H9 (cell line): ENCODE measurements around the gene DRD5. TPM values are rescaled to one million over a fixed set of nuclear protein-coding genes. Genes with fewer than 3 reads are reported as not detected.
"Not testable (repeated sequence)": the region's sequence is repeated elsewhere in the genome, so short reads cannot be mapped to it uniquely, and the experiment has no call there.

ENCODE experiments used
- DNase-seq: peaks from one replicate; pipeline ENCODE4 v3.0.0-alpha.2; 2017
- H2AFZ ChIP-seq: one replicate; pipeline ENCODE4 v1.6.1; 2013; ENCODE audit warnings: mild to moderate bottlenecking, low read length, control low read depth, moderate library complexity
- H2AK5ac ChIP-seq: 2 replicates; pipeline ENCODE4 v1.6.1; 2013; ENCODE audit warnings: low read length, control low read depth, mixed read lengths; ENCODE audit not compliant: insufficient read length
- H2BK120ac ChIP-seq: one replicate; pipeline ENCODE4 v1.6.1; 2013; ENCODE audit warnings: low read depth, mild to moderate bottlenecking, low read length, control low read depth, inconsistent platforms; ENCODE audit not compliant: poor library complexity, severe bottlenecking
- H2BK12ac ChIP-seq: 2 replicates; pipeline ENCODE4 v1.6.1; 2013; ENCODE audit warnings: low read length, control low read depth, mixed read lengths, low read depth; ENCODE audit not compliant: insufficient read length
- H2BK15ac ChIP-seq: 2 replicates; pipeline ENCODE4 v1.6.1; 2013; ENCODE audit warnings: low read depth, low read length, control low read depth
- H2BK20ac ChIP-seq: one replicate; pipeline ENCODE4 v1.6.1; 2013; ENCODE audit warnings: low read depth, mild to moderate bottlenecking, low read length, control low read depth, inconsistent platforms; ENCODE audit not compliant: poor library complexity, severe bottlenecking
- H2BK5ac ChIP-seq: 2 replicates; pipeline ENCODE4 v1.6.1; 2013; ENCODE audit warnings: low read length, control low read depth, mixed read lengths; ENCODE audit not compliant: insufficient read length
- H3K14ac ChIP-seq: 2 replicates; pipeline ENCODE4 v1.6.1; 2013; ENCODE audit warnings: low read length, control low read depth; ENCODE audit not compliant: insufficient read depth
- H3K18ac ChIP-seq: 2 replicates; pipeline ENCODE4 v1.6.1; 2013; ENCODE audit warnings: low read depth, mild to moderate bottlenecking, mixed read lengths, low read length, control low read depth; ENCODE audit not compliant: insufficient read length
- H3K23ac ChIP-seq: 2 replicates; pipeline ENCODE4 v1.6.1; 2013; ENCODE audit warnings: low read length, control low read depth, mixed read lengths, low read depth; ENCODE audit not compliant: insufficient read length
- H3K23me2 ChIP-seq: 2 replicates; pipeline ENCODE4 v1.6.1; 2013; ENCODE audit warnings: low read depth, mild to moderate bottlenecking, mixed read lengths, low read length, control low read depth; ENCODE audit not compliant: insufficient read length, poor library complexity, severe bottlenecking
- H3K27ac ChIP-seq: 2 replicates; pipeline ENCODE4 v1.5.1; 2013; ENCODE audit warnings: low read length, control low read depth, mixed read lengths, low read depth; ENCODE audit not compliant: insufficient read length
- H3K27me3 ChIP-seq: 2 replicates; pipeline ENCODE4 v1.6.1; 2013; ENCODE audit warnings: low read length, control low read depth, inconsistent platforms; ENCODE audit not compliant: insufficient read depth
- H3K4ac ChIP-seq: 2 replicates; pipeline ENCODE4 v1.6.1; 2013; ENCODE audit warnings: low read depth, mild to moderate bottlenecking, control low read depth, inconsistent platforms, low read length, moderate library complexity
- H3K4me1 ChIP-seq: 2 replicates; pipeline ENCODE4 v1.6.1; 2013; ENCODE audit warnings: low read length, control low read depth, inconsistent platforms; ENCODE audit not compliant: insufficient read depth
- H3K4me2 ChIP-seq: 2 replicates; pipeline ENCODE4 v1.6.1; 2013; ENCODE audit warnings: low read length, control low read depth, mixed read lengths; ENCODE audit not compliant: insufficient read length, insufficient read depth
- H3K56ac ChIP-seq: 2 replicates; pipeline ENCODE4 v1.6.1; 2013; ENCODE audit warnings: low read depth, mild to moderate bottlenecking, mixed read lengths, low read length, control low read depth; ENCODE audit not compliant: insufficient read length
- H3K79me1 ChIP-seq: 2 replicates; pipeline ENCODE4 v1.6.1; 2013; ENCODE audit warnings: low read depth, mild to moderate bottlenecking, moderate library complexity, low read length, control low read depth, inconsistent platforms; ENCODE audit not compliant: insufficient read depth, poor library complexity, severe bottlenecking
- H3K79me2 ChIP-seq: 2 replicates; pipeline ENCODE4 v1.6.1; 2013; ENCODE audit warnings: low read length, control low read depth, inconsistent platforms; ENCODE audit not compliant: insufficient read depth
- H3K9ac ChIP-seq: 2 replicates; pipeline ENCODE4 v1.6.1; 2013; ENCODE audit warnings: low read length, control low read depth, mixed read lengths; ENCODE audit not compliant: insufficient read length; ENCODE audit errors: extremely low read depth
- H3K9me3 ChIP-seq: one replicate; pipeline ENCODE4 v1.6.1; 2013; ENCODE audit warnings: low read depth, low read length, inconsistent platforms; ENCODE audit not compliant: control insufficient read depth
- H3T11ph ChIP-seq: one replicate; pipeline ENCODE4 v1.6.1; 2013; ENCODE audit warnings: mild to moderate bottlenecking, low read length, control low read depth, inconsistent platforms
- H4K20me1 ChIP-seq: one replicate; pipeline ENCODE4 v1.6.1; 2013; ENCODE audit not compliant: control insufficient read depth, insufficient read length, insufficient read depth
- H4K5ac ChIP-seq: 2 replicates; pipeline ENCODE4 v1.6.1; 2013; ENCODE audit warnings: low read depth, mild to moderate bottlenecking, mixed read lengths, low read length, control low read depth; ENCODE audit not compliant: insufficient read length
- H4K8ac ChIP-seq: replicated peaks from 2 replicates; pipeline ENCODE4 v1.6.1; 2013; ENCODE audit warnings: low read length, control low read depth, mixed read lengths, low read depth; ENCODE audit not compliant: insufficient read length
- H4K91ac ChIP-seq: 2 replicates; pipeline ENCODE4 v1.6.1; 2013; ENCODE audit warnings: low read depth, mild to moderate bottlenecking, moderate library complexity, mixed read lengths, low read length, control low read depth; ENCODE audit not compliant: insufficient read length
- H3K27ac Mint-ChIP-seq, 3 experiments: 2 replicates in 2 of 3; 3 replicates in 1 of 3; pipeline ENCODE4 v1.8.0; 2020 to 2021; ENCODE audit warnings: mixed read lengths in 3 of 3, mild to moderate bottlenecking in 1 of 3, moderate library complexity in 1 of 3
- H3K27me3 Mint-ChIP-seq: 2 replicates; pipeline ENCODE4 v1.8.0; 2021; ENCODE audit warnings: low read depth, mild to moderate bottlenecking, moderate library complexity, mixed read lengths
- H3K36me3 Mint-ChIP-seq, 3 experiments: 2 replicates in 2 of 3; 3 replicates in 1 of 3; pipeline ENCODE4 v1.8.0; 2020 to 2021; ENCODE audit warnings: low read depth in 3 of 3, mixed read lengths in 3 of 3; ENCODE audit not compliant: insufficient read depth in 1 of 3
- H3K4me1 Mint-ChIP-seq, 2 experiments: 2 replicates each; pipeline ENCODE4 v1.8.0; 2020; ENCODE audit warnings: mixed read lengths in 2 of 2
- H3K4me3 Mint-ChIP-seq, 2 experiments: 2 replicates in 1 of 2; 3 replicates in 1 of 2; pipeline ENCODE4 v1.8.0; 2020 to 2021; ENCODE audit warnings: mild to moderate bottlenecking in 2 of 2, mixed read lengths in 2 of 2, moderate library complexity in 1 of 2
- H3K9me3 Mint-ChIP-seq, 2 experiments: 2 replicates in 1 of 2; 3 replicates in 1 of 2; pipeline ENCODE4 v1.8.0; 2020; ENCODE audit warnings: mild to moderate bottlenecking in 2 of 2, mixed read lengths in 2 of 2, moderate library complexity in 1 of 2
- WGBS: extraction: QIAGEN DNeasy Blood & Tissue Kit; methylation state at CpG from one replicate; pipeline ENCODE4 v1.1.7; 2013; ENCODE audit warnings: missing lambda C conversion rate, low lambda C conversion rate, mixed read lengths; ENCODE audit not compliant: insufficient read length; ENCODE audit errors: extremely low coverage; 5-methylcytosine and 5-hydroxymethylcytosine counted together
- total RNA-seq: library from RNA; stranded (reverse); gene quantifications from 2 replicates; pipeline ENCODE4 v1.2.1, GENCODE V29; 2021
- TF ChIP-seq, protein P1 (sequence below): fragments of 200-600 bp; sonication (generic); conservative IDR thresholded peaks from 3 replicates; pipeline ENCODE4 v1.8.0; 2021; ENCODE audit warnings: antibody characterized with exemption, mild to moderate bottlenecking

The DRD5 gene
- total RNA-seq, 1 experiment from 2014 or later, result not detected

DNA sequence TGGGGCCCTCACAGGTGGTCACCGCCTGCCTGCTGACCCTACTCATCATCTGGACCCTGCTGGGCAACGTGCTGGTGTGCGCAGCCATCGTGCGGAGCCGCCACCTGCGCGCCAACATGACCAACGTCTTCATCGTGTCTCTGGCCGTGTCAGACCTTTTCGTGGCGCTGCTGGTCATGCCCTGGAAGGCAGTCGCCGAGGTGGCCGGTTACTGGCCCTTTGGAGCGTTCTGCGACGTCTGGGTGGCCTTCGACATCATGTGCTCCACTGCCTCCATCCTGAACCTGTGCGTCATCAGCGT is 652 bp downstream of the DRD5 start:
- H3K4me1 Mint-ChIP-seq, result peaks cover 2 to 8% of the 10 kb centered on the region in 2 experiments; a peak in 3 of 4 replicates
- Histone ChIP-seq H2BK120ac (no peak overlapping the region), H3K4ac (no peak overlapping the region), H2BK20ac (no peak overlapping the region), H3K27me3 (peaks cover 11% of the 10 kb centered on the region; the same call in 1 of the 2 replicates), H3K79me2 (no peaks in the 10 kb centered on the region), H3K27ac (no peak overlapping the region), H4K5ac (no peak overlapping the region), H3K23me2 (peaks cover 8% of the 10 kb centered on the region), H3K56ac (no peak overlapping the region), H4K91ac (no peak overlapping the region), H4K8ac (no peak overlapping the region), H2BK15ac (no peak overlapping the region), H3K9ac (no peak overlapping the region), H3K9me3 (no peaks in the 10 kb centered on the region), H3K4me1 (no peaks in the 10 kb centered on the region; the same call in 1 of the 2 replicates), H3K4me2 (peak overlapping the region; percentile 56), H2BK12ac (no peak overlapping the region), H3K79me1 (no peaks in the 10 kb centered on the region), H3K18ac (no peak overlapping the region), H4K20me1 (no peaks in the 10 kb centered on the region), H2BK5ac (no peak overlapping the region), H3K23ac (no peak overlapping the region), H3T11ph (no peak overlapping the region), H2AK5ac (no peak overlapping the region), H2AFZ (no peak overlapping the region), H3K14ac (no peak overlapping the region)
- no peaks in the 10 kb centered on the region; a peak in 1 of 5 replicates for H3K9me3 Mint-ChIP-seq
- peaks cover 0 to 6% (median 0%) of the 10 kb centered on the region in 3 experiments; a peak in 2 of 7 replicates for H3K36me3 Mint-ChIP-seq
- no peak overlapping the region for H3K27ac Mint-ChIP-seq
- DNase-seq, result no peak
- TF ChIP-seq, protein P1, sequence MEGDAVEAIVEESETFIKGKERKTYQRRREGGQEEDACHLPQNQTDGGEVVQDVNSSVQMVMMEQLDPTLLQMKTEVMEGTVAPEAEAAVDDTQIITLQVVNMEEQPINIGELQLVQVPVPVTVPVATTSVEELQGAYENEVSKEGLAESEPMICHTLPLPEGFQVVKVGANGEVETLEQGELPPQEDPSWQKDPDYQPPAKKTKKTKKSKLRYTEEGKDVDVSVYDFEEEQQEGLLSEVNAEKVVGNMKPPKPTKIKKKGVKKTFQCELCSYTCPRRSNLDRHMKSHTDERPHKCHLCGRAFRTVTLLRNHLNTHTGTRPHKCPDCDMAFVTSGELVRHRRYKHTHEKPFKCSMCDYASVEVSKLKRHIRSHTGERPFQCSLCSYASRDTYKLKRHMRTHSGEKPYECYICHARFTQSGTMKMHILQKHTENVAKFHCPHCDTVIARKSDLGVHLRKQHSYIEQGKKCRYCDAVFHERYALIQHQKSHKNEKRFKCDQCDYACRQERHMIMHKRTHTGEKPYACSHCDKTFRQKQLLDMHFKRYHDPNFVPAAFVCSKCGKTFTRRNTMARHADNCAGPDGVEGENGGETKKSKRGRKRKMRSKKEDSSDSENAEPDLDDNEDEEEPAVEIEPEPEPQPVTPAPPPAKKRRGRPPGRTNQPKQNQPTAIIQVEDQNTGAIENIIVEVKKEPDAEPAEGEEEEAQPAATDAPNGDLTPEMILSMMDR, result no peak
- WGBS, result no CpG with 5 or more reads among the region's 22 CpGs
- peak overlapping the region; percentile 45 to 77 for H3K4me3 Mint-ChIP-seq
- peaks cover 95% of the 10 kb centered on the region for H3K27me3 Mint-ChIP-seq

DNA sequence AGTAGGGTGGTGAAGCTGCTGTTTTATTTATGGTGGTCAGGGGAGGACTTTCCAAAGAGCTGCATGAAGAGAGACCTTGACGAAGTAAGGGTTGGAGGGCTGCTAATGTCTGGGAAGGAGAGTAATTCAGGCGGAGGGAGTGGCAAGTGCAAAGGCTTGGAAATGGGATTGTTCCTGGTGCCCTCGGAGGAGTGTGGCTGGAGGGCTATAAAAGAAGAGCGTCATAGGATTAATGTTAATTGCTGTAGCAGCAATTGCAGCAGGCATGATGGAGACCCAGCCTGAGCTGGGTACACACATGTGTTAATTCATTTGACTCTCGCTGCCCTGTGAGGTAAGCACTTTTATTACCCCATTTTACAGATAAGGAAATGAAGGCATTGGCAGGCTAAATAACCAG is 4.5 kb downstream of the DRD5 start:
- peaks cover 68% of the 10 kb centered on the region for H3K27me3 Mint-ChIP-seq

More for the DNA sequence above, 4.5 kb downstream of the DRD5 start:
- H3K23ac ChIP-seq, H3K56ac ChIP-seq, H3K4me1 ChIP-seq, H3K79me2 ChIP-seq, H2AK5ac ChIP-seq, H3K27me3 ChIP-seq, H3K9ac ChIP-seq, H2BK15ac ChIP-seq, H4K5ac ChIP-seq, H2BK20ac ChIP-seq, H3K27ac Mint-ChIP-seq, H3K18ac ChIP-seq, H3K4ac ChIP-seq, H3K4me1 Mint-ChIP-seq, H4K91ac ChIP-seq, H3K9me3 Mint-ChIP-seq, DNase-seq, H2BK120ac ChIP-seq, H2BK5ac ChIP-seq, H3K9me3 ChIP-seq, H4K8ac ChIP-seq, H3K27ac ChIP-seq, H3T11ph ChIP-seq, H3K4me2 ChIP-seq, H3K23me2 ChIP-seq, H3K14ac ChIP-seq, H3K4me3 Mint-ChIP-seq, H2BK12ac ChIP-seq, H4K20me1 ChIP-seq, H2AFZ ChIP-seq, H3K36me3 Mint-ChIP-seq, H3K79me1 ChIP-seq: not testable (repeated sequence)
- WGBS, result no CpG with 5 or more reads among the region's 5 CpGs
